NCI-H187 treated with DMSO at 0.1 percent for 48 hours (cell line): Measurements from ENCODE around the gene WBP2.
A peak's percentile ranks its signal among the peaks of the same experiment; 100 is the strongest.

Experiments used
- DNase-seq: peaks from one replicate; lab custom pipeline; 2025; lab: John Stamatoyannopoulos, UW

The WBP2 gene

DNA sequence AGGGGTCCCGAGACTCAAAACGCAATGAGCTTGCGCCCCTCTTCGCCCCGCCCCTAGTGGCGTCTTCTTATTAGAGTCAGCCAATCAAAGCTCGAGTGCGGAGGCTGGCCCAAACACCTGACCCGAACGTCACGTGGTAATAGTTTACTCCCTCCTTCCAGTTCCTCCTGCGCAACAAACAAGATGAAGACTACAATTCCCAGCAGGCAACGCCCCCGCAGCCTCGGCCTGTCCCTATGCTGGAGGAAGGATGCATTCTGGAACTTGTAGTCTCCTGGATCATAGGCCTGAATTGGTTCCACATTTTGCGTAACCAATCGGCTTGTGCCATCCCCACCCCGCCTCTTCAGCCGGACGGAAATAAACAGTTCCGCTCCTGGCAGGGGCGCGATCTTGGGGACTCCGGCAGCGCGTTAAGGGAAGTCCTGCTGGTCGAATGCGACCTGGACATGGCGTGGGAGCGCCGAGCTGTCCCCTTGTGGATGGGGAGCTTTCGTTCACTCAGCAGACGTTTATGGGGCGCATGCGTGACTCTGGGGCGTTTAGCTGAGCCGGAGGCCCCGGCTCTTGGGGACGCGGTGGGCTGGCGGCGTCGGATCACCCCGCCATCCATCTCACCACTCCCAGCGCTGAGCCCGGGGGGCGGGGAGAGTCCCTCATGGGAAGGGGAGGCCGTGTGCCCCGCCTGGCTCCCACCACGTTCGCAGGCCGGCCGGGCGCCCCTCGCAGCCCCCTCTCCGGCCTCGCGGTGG is at the start of gene WBP2:
TSS of gene WBP2 (minus strand) at position 26 of the 752 bp plus-strand sequence. CDS start 38 bp downstream, outside the sequence.
- peak; percentile 98 for DNase-seq

GRCh38 chr17:75902406-75902805 is 47.3 kb upstream of the WBP2 start:
- DNase-seq, result no peak

GRCh38 chr17:75901727-75902126 is 46.6 kb upstream of the WBP2 start:
- no peak for DNase-seq

GRCh38 chr17:75900691-75901533 is 45.8 kb upstream of the WBP2 start:
- DNase-seq, result no peak

DNA sequence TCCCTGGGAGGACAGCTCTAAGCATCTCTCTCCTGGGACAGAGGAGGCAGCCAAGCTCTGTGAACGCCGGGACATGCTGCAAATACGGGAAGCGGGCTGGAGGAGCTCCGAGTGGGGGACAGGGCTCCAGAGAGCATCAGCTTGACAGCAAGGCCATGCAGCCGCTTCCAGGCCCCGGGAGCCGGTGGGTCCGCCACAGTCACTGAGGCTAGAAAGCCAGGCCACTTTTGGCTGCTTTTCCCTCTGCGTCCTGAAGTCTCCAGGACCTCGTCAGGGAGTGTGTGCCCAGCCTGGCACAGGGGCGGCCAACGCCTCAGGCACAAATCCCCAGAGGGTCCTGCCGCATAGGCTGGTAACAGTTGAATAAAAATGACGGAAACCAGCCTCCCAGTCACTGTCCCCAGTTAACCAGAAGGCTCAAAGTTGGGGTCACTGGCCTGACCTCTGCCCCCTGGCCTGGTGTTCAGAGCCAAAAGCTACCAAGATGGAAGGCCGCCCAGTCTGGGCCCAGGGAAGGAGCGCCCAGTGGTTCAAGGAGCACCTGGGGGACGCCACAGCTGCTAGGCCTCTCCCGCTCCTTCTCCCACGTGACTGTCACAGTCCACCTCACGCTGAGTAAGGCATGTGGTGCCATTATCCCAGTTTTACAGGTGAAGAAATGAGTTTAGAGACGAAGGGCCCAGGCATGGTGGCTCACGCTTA is 44.8 kb upstream of the WBP2 start:
- DNase-seq, result no peak

DNA sequence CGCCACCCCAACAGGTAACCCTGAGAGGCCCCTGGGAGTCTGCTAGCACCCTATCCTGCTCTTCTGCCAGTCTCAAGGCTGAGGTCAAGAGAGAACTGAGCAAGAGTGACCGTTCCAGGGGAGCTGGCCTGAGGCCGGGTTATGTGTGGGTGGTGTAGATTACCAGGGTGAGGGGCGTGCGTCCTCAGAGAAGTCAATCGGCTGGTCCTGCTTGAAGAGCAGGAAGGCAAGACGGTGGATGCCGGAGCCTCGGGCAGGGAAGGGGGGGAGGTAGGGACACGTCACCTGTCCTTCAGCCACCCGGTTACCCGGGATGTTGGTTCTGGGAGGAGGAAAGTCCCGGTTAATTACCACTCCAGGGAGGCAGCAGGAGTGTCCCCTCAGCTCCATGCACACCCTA is 44.2 kb upstream of the WBP2 start:
- no peak for DNase-seq

DNA sequence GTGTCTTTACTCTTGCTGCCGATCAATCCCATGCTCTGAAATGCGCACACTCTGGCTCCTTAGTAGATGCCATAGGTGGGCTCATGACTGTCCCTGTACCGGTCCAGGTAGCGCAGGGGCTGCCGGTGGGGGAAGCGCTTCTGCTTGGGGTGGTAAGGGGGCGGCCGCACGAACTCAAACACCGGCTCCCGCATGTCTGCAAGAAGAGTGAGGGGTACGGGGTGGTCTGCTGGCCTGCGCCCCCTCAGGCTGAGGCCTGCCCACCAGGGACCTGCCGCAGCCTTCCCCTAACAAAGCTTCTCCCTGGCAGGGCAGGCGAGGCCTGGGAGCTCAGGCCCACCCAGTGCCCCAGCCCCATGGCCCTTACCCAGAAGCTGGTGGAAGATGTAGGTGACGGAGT is 43.7 kb upstream of the WBP2 start:
- no peak for DNase-seq

DNA sequence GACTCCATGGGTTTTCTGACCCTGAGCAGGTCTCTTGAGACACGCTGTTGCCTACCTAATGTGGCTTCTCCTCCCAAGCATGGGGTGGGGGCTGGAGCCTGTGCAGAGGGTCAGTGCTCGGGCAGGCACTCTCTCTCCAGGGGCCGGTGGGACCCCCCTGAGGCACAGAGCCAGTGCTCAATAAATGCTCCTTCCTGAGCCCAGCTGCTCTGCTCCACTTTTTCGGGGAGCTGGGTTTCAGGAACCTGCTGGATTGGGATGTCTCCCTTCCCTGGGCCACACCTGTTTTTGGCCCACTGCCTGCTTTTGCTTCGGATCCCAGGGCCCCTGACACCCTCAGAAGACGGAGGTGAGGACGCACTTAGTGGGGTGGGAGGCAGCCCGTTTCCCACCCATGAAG is 42.9 kb upstream of the WBP2 start:
- DNase-seq, result no peak

- no peak for DNase-seq
Measured at GRCh38 chr17:75897160-75898019, 42.3 kb upstream of the WBP2 start.

- no peak for DNase-seq
Measured at GRCh38 chr17:75896415-75897159, 41.5 kb upstream of the WBP2 start, which contains the start of gene TRIM65. Gene TRIM65, minus strand, starts transcription at chr17:75896951. Its CDS starts 14 bp downstream, at chr17:75896937.

- no peak for DNase-seq
Measured at GRCh38 chr17:75895370-75896155, 40.4 kb upstream of the WBP2 start.

GRCh38 chr17:75894049-75894733 is 39.1 kb upstream of the WBP2 start:
- no peak for DNase-seq

- no peak for DNase-seq
Measured at GRCh38 chr17:75893305-75894048, 38.3 kb upstream of the WBP2 start.

GRCh38 chr17:75892556-75893224 is 37.6 kb upstream of the WBP2 start:
- no peak for DNase-seq

- DNase-seq, result no peak
Measured at GRCh38 chr17:75891605-75892555, 36.7 kb upstream of the WBP2 start.

DNA sequence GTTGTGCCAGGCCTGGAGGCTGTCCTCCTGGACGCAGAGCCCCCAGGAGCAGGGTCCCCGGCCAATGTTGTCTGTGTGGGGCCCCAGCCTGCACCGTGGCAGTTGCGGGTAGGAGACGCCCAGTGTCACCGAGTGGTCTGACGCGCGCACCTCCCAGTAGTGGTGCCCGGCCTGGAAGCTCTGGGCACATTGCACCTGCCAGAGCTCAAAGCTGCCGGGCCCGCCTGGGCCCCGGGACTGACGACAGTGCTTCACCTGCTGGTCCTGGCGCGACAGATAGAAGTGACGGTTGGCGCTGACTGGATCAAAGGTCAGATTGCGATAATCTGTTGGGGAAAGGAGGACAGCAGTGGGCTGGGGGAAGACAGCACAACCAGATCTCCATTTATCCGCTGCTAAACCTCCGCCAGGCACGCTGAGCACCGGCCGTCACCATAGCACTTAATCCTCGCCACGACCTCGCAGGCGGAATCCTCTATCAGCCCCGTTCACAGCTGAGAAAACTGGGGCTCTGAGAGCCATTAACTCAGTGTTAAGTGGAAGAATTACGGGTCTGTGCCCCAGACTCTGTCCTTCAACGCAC is 36.0 kb upstream of the WBP2 start:
- DNase-seq, result no peak

GRCh38 chr17:75889454-75889853 is 34.3 kb upstream of the WBP2 start:
- no peak for DNase-seq
